Endothelial cell of umbilical vein (primary cell): ENCODE data around the gene DHFR. TPM values are rescaled to one million over a fixed set of nuclear protein-coding genes. Genes with fewer than 3 reads are reported as not detected.

Experiments used
- BruUV-seq: library from RNA; stranded (reverse); fragments of 400-500 nt; replicated peaks from 2 replicates; lab custom pipeline; 2021; lab: Mats Ljungman, UMichigan
- CTCF ChIA-PET: fragments of 300-600, 350-600 bp; sonication (Branson Sonifier 250); formaldehyde crosslinking; loops from one replicate; lab custom pipeline; 2021; ENCODE audit warnings: antibody characterized with exemption, inconsistent platforms; lab: Charles Lee
- POLR2A ChIA-PET: fragments of 300-600, 350-600 bp; sonication (Branson Sonifier 250); formaldehyde crosslinking; loops from one replicate; lab custom pipeline; 2021; ENCODE audit warnings: antibody characterized with exemption, inconsistent platforms; lab: Charles Lee
- DNase-seq: peaks from one replicate; pipeline ENCODE4 v3.0.0-alpha.2; 2011; ENCODE audit warnings: low read depth, low spot score
- FAIRE-seq: peaks from 2 replicates; lab custom pipeline; 2011; peaks lifted over from hg19 to GRCh38; lab: Jason Lieb, UNC
- H2AFZ ChIP-seq: 2 replicates; pipeline ENCODE4 v1.6.0; 2012; ENCODE audit warnings: low read depth, low read length, control low read depth, inconsistent platforms
- H3K27ac ChIP-seq: 2 replicates; pipeline ENCODE4 v1.5.1; 2011; ENCODE audit warnings: low read depth, mild to moderate bottlenecking, control low read depth, low read length, moderate library complexity; ENCODE audit not compliant: insufficient read depth
- H3K27me3 ChIP-seq, 2 experiments: 2 replicates each; pipeline versions ENCODE4 v1.6.0 to v1.6.1; 2011; ENCODE audit warnings: low read length in 2 of 2, mixed read lengths in 1 of 2; ENCODE audit not compliant: control insufficient read depth in 2 of 2, insufficient read depth in 2 of 2
- H3K36me3 ChIP-seq, 2 experiments: 2 replicates in 1 of 2; 3 replicates in 1 of 2; pipeline ENCODE4 v1.5.1; 2011; ENCODE audit warnings: low read length in 2 of 2, mild to moderate bottlenecking in 1 of 2, moderate library complexity in 1 of 2; ENCODE audit not compliant: control insufficient read depth in 2 of 2, insufficient read depth in 2 of 2; ENCODE audit errors: extremely low read depth in 1 of 2
- H3K4me1 ChIP-seq: 3 replicates; pipeline ENCODE4 v1.5.1; 2011; ENCODE audit warnings: mild to moderate bottlenecking, low read length; ENCODE audit not compliant: control insufficient read depth, insufficient read depth; ENCODE audit errors: extremely low read depth
- H3K4me2 ChIP-seq: 2 replicates; pipeline ENCODE4 v1.6.1; 2011; ENCODE audit warnings: low read length, control low read depth, mixed read lengths; ENCODE audit not compliant: insufficient read depth
- H3K4me3 ChIP-seq, 3 experiments: fragments of 200-600 bp in 1 of 3; sonication (generic), shearing (Covaris generic) in 1 of 3; replicated peaks in 1 of 3; 2 replicates each; pipeline ENCODE4 v1.5.1; 2011 to 2016; ENCODE audit warnings: control low read depth in 3 of 3, low read length in 3 of 3, mild to moderate bottlenecking in 2 of 3, inconsistent platforms in 1 of 3, low read depth in 1 of 3, moderate library complexity in 1 of 3; ENCODE audit not compliant: insufficient read depth in 1 of 3
- H3K79me2 ChIP-seq: 2 replicates; pipeline ENCODE4 v1.6.0; 2012; ENCODE audit warnings: low read length, inconsistent platforms; ENCODE audit not compliant: control insufficient read depth, insufficient read depth
- H3K9ac ChIP-seq: replicated peaks from 2 replicates; pipeline ENCODE3; 2011; ENCODE audit warnings: low read length, control low read depth; ENCODE audit not compliant: insufficient read depth; ENCODE audit errors: extremely low read depth
- H3K9me1 ChIP-seq: replicated peaks from 3 replicates; pipeline ENCODE4 v1.6.0; 2011; ENCODE audit warnings: mild to moderate bottlenecking, low read length; ENCODE audit not compliant: control insufficient read depth, insufficient read depth; ENCODE audit errors: extremely low read depth
- H3K9me3 ChIP-seq: replicated peaks from 2 replicates; pipeline ENCODE4 v1.5.1; 2012; ENCODE audit warnings: low read length, inconsistent platforms; ENCODE audit not compliant: control insufficient read depth, insufficient read depth
- H4K20me1 ChIP-seq: replicated peaks from 2 replicates; pipeline ENCODE3; 2011; ENCODE audit warnings: mild to moderate bottlenecking, low read length; ENCODE audit not compliant: control insufficient read depth, insufficient read depth; ENCODE audit errors: extremely low read depth
- EZH2 ChIP-seq: IDR thresholded peaks from 2 replicates; pipeline ENCODE4 v1.6.1; 2012; ENCODE audit warnings: borderline replicate concordance, low read depth, mild to moderate bottlenecking, moderate library complexity, low read length, inconsistent platforms; ENCODE audit not compliant: severe bottlenecking
- MYC ChIP-seq: IDR thresholded peaks from one replicate; pipeline ENCODE4 v1.6.1; 2011; ENCODE audit warnings: mild to moderate bottlenecking, low read depth, low read length
- POLR2A ChIP-seq: IDR thresholded peaks from 2 replicates; pipeline ENCODE4 v1.6.1; 2012; ENCODE audit warnings: low read depth, mild to moderate bottlenecking, control low read depth, low read length
- dilution Hi-C: fragments of 300-500 bp; cut with MboI; formaldehyde crosslinking; loops from one replicate; pipeline ENCODE4 v1.15.0; 2019; ENCODE audit warnings: low sequenced_read_pairs; ENCODE audit not compliant: extremely low pct_ligation_motif_present
- intact Hi-C: fragments of 100-400 bp; cut with micrococcal nuclease; formaldehyde crosslinking; loops from one replicate; pipeline ENCODE4 v1.10.0; 2022
- polyA plus RNA-seq, 4 experiments: library from polyadenylated mRNA; depleted of rRNA in 3 of 4; stranded (reverse) in 3 of 4; unstranded in 1 of 4; fragments of >200 nt; gene quantifications; 2 replicates each; pipeline versions ENCODE4 v1.2.1 to v1.2.3, GENCODE V29; 2011 to 2012; ENCODE audit warnings: missing spikeins in 1 of 4
- total RNA-seq: library from RNA; stranded (reverse); gene quantifications from 2 replicates; pipeline ENCODE4 v1.2.3, GENCODE V29; 2021
- TF ChIP-seq, protein P1 (sequence below): IDR thresholded peaks from 2 replicates; pipeline ENCODE4 v1.6.1; 2011; ENCODE audit not compliant: insufficient read depth, insufficient read length
- TF ChIP-seq, protein P2 (sequence below), 2 donors: IDR thresholded peaks; 1 replicate in 1 of 2; 2 replicates in 1 of 2; pipeline ENCODE4 v1.5.1; 2011; ENCODE audit warnings: low read length in 2 of 2, mild to moderate bottlenecking in 2 of 2, moderate library complexity in 2 of 2, control low read depth in 1 of 2, inconsistent platforms in 1 of 2, low read depth in 1 of 2; ENCODE audit not compliant: insufficient read depth in 1 of 2; ENCODE audit errors: extremely low read depth in 1 of 2

Gene DHFR
- total and polyA plus RNA-seq, 2 donors (not counting 3 experiments of a cell fraction or from before 2014, with no cell fraction given), result 17.6 to 35.8 TPM

DNA sequence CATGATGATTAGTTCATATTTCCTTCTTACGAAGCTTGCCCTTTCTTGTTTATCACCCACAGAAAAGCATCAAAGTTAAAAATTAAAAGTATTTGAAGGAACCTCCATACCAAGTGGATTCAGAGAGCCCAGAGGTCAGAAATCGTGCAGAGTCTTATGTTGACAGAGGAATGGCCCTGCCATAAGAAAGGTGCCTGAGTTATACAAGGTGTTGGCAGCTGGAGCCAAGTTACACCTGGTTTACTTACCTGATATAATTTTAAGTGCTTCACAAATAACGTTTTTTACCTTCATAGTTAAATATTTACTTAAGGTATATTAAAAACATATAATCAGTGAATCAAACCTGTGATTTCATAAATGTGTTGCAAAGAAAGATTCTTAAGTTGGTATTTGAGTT, 42.3 kb upstream of the DHFR start:
- FAIRE-seq (no peak), DNase-seq (no peak)
- intact Hi-C loops, result no loop called here
- H3K9me3 ChIP-seq, result no peaks in the 10 kb centered on the region
- dilution Hi-C loops, result no loop called here
- no peaks in the 10 kb centered on the region for H3K79me2 ChIP-seq
- no peak overlapping the region for H2AFZ ChIP-seq
- no peak overlapping the region for H3K9ac ChIP-seq
- no peak overlapping the region for H3K4me2 ChIP-seq
- BruUV-seq, result no TSS peak
- TF ChIP-seq EZH2 (no peak), MYC (no peak)
- TF ChIP-seq, protein P1, sequence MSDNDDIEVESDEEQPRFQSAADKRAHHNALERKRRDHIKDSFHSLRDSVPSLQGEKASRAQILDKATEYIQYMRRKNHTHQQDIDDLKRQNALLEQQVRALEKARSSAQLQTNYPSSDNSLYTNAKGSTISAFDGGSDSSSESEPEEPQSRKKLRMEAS, result no peak
- TF ChIP-seq, protein P2, sequence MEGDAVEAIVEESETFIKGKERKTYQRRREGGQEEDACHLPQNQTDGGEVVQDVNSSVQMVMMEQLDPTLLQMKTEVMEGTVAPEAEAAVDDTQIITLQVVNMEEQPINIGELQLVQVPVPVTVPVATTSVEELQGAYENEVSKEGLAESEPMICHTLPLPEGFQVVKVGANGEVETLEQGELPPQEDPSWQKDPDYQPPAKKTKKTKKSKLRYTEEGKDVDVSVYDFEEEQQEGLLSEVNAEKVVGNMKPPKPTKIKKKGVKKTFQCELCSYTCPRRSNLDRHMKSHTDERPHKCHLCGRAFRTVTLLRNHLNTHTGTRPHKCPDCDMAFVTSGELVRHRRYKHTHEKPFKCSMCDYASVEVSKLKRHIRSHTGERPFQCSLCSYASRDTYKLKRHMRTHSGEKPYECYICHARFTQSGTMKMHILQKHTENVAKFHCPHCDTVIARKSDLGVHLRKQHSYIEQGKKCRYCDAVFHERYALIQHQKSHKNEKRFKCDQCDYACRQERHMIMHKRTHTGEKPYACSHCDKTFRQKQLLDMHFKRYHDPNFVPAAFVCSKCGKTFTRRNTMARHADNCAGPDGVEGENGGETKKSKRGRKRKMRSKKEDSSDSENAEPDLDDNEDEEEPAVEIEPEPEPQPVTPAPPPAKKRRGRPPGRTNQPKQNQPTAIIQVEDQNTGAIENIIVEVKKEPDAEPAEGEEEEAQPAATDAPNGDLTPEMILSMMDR (IDR thresholded peaks at IDR 0.05; ENCODE audit: extremely low read depth in 1 of 2, insufficient read depth in 1 of 2, low read depth in 1 of 2, low read length in 2 of 2), result no peak
- ChIA-PET POLR2A (no interaction called here), CTCF (interaction anchor here (1.5 kb wide), 1 partner anchor 411 kb away, joined by 6 read pairs; no protein-coding TSS in a partner anchor)
- no peaks in the 10 kb centered on the region for H4K20me1 ChIP-seq
- H3K36me3 ChIP-seq, result no peaks in the 10 kb centered on the region
- H3K27me3 ChIP-seq, result no peaks in the 10 kb centered on the region
- no peaks in the 10 kb centered on the region for H3K4me1 ChIP-seq
- H3K9me1 ChIP-seq, result no peaks in the 10 kb centered on the region
- no peak overlapping the region for H3K4me3 ChIP-seq
- H3K27ac ChIP-seq, result no peak overlapping the region

DNA sequence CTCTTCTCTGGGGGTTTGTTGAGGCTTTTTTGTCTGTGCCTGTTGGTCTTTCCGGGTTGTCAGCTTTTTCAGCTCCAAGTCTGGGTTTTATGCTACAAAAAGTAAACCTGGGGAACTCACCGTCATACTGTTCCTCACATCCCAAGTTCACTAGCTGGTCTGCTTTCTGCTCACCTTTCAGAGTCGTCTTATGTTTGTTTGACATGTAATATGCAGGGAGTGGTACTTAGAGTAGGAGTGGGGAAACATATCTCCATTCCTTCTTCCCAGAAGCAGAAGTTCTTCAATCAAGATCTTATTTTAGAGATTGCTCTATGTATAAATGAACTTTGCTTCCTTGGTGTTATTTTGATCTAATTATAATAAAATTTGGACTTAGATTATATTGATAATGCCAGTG, 41.7 kb upstream of the DHFR start:
- FAIRE-seq (no peak), DNase-seq (no peak)
- dilution Hi-C loops (no loop called here), intact Hi-C loops (no loop called here)
- Histone ChIP-seq H4K20me1 (no peaks in the 10 kb centered on the region), H3K36me3 (no peaks in the 10 kb centered on the region), H3K79me2 (no peaks in the 10 kb centered on the region), H3K27me3 (no peaks in the 10 kb centered on the region), H3K4me2 (no peak overlapping the region), H3K27ac (no peak overlapping the region), H2AFZ (no peak overlapping the region), H3K9me1 (no peaks in the 10 kb centered on the region), H3K4me3 (no peak overlapping the region), H3K9me3 (no peaks in the 10 kb centered on the region), H3K9ac (no peak overlapping the region), H3K4me1 (no peaks in the 10 kb centered on the region)
- TF ChIP-seq POLR2A, result no peak
- ChIA-PET CTCF (interaction anchor here (1.5 kb wide), 1 partner anchor 412 kb away, joined by 6 read pairs; no protein-coding TSS in a partner anchor), POLR2A (no interaction called here)
- BruUV-seq, result no TSS peak
